HepG2 (cell line): ENCODE measurements around the gene AAR2. TPM values are rescaled to one million over a fixed set of nuclear protein-coding genes. Genes with fewer than 3 reads are reported as not detected.
A peak's percentile ranks its signal among the peaks of the same experiment; 100 is the strongest.

Source experiments
- DRAP1 ChIP-seq: IDR thresholded peaks from 2 replicates; pipeline ENCODE4 v1.6.1; 2016; ENCODE audit warnings: missing genetic modification reagents, missing compliant biosample characterization
- FOXP1 ChIP-seq, 2 experiments: fragments of 450-650 bp in 1 of 2; IDR thresholded peaks; 2 replicates each; pipeline ENCODE4 v1.6.1; 2017 to 2018; ENCODE audit warnings: antibody characterized with exemption in 1 of 2
- HMG20B ChIP-seq: conservative IDR thresholded peaks from 2 replicates; pipeline ENCODE4 v1.6.1; 2016; ENCODE audit warnings: missing genetic modification reagents, missing compliant biosample characterization
- HOXA7 ChIP-seq: sonication (generic); formaldehyde crosslinking; IDR thresholded peaks from 2 replicates; pipeline ENCODE4 v1.8.1; 2022; ENCODE audit warnings: mild to moderate bottlenecking, missing genetic modification reagents, moderate library complexity
- LRRFIP1 ChIP-seq: sonication (generic); formaldehyde crosslinking; conservative IDR thresholded peaks from 2 replicates; pipeline ENCODE4 v1.4.0; 2020; ENCODE audit warnings: missing genetic modification reagents
- MAFG ChIP-seq: sonication (generic); formaldehyde crosslinking; IDR thresholded peaks from 2 replicates; pipeline ENCODE4 v1.5.1; 2020; ENCODE audit warnings: mild to moderate bottlenecking, missing genetic modification reagents
- MTF1 ChIP-seq: sonication (generic); formaldehyde crosslinking; IDR thresholded peaks from 2 replicates; pipeline ENCODE4 v1.5.0; 2020; ENCODE audit warnings: missing genetic modification reagents
- NFRKB ChIP-seq: fragments of 450-650 bp; IDR thresholded peaks from 2 replicates; pipeline ENCODE4 v1.6.1; 2017
- NONO ChIP-seq, 2 experiments: fragments of 450-650 bp in 1 of 2; sonication (generic) in 1 of 2; formaldehyde crosslinking in 1 of 2; IDR thresholded peaks in 1 of 2; conservative IDR thresholded peaks in 1 of 2; 2 replicates each; pipeline versions ENCODE4 v1.6.1 to v1.8.0; 2017 to 2022; ENCODE audit warnings: mild to moderate bottlenecking in 1 of 2, missing genetic modification reagents in 1 of 2, moderate library complexity in 1 of 2
- NR1H2 ChIP-seq: sonication (generic); formaldehyde crosslinking; IDR thresholded peaks from 2 replicates; pipeline ENCODE4 v1.8.1; 2022; ENCODE audit warnings: low read depth, missing genetic modification reagents, borderline replicate concordance
- SALL2 ChIP-seq: sonication (generic); formaldehyde crosslinking; IDR thresholded peaks from 2 replicates; pipeline ENCODE4 v1.8.1; 2023; ENCODE audit warnings: mild to moderate bottlenecking, missing genetic modification reagents, inconsistent platforms
- SRY ChIP-seq: sonication (generic); formaldehyde crosslinking; IDR thresholded peaks from 2 replicates; pipeline ENCODE4 v1.8.0; 2022; ENCODE audit warnings: mild to moderate bottlenecking, missing genetic modification reagents
- TCF7L2 ChIP-seq: IDR thresholded peaks from 2 replicates; pipeline ENCODE4 v1.6.1; 2011; ENCODE audit warnings: mild to moderate bottlenecking, low read depth, low read length, moderate library complexity
- TEAD2 ChIP-seq: sonication (generic); formaldehyde crosslinking; IDR thresholded peaks from 2 replicates; pipeline ENCODE4 v1.9.0; 2021; ENCODE audit warnings: missing genetic modification reagents
- ZHX1 ChIP-seq: sonication (generic); formaldehyde crosslinking; IDR thresholded peaks from 2 replicates; pipeline ENCODE4 v1.8.1; 2022; ENCODE audit warnings: low read depth, mild to moderate bottlenecking, missing genetic modification reagents
- ZNF296 ChIP-seq: sonication (generic); formaldehyde crosslinking; conservative IDR thresholded peaks from 2 replicates; pipeline ENCODE4 v1.5.0; 2020; ENCODE audit warnings: mild to moderate bottlenecking, missing genetic modification reagents
- ZNF510 ChIP-seq: sonication (generic); formaldehyde crosslinking; IDR thresholded peaks from 2 replicates; pipeline ENCODE4 v1.4.0; 2020; ENCODE audit warnings: low read depth, mild to moderate bottlenecking, missing genetic modification reagents
- polyA plus RNA-seq, 8 experiments: library from polyadenylated mRNA; depleted of rRNA in 3 of 8; stranded (reverse) in 7 of 8; unstranded in 1 of 8; fragments of >200 nt; fragmentation: Illumina TruSeq in 4 of 8; extraction: Trizol in 4 of 8; gene quantifications; 2 replicates each; pipeline versions ENCODE4 v1.2.1 to v1.2.3, GENCODE V29; 2011 to 2016; ENCODE audit warnings: low read depth in 4 of 8, missing spikeins in 1 of 8, mixed read lengths in 1 of 8; ENCODE audit not compliant: insufficient read depth in 1 of 8
- total RNA-seq, 5 experiments: library from RNA; depleted of rRNA; stranded (reverse); fragments of >200 nt; fragmentation: Illumina TruSeq; extraction: Trizol; gene quantifications; 2 replicates each; pipeline ENCODE4 v1.2.3, GENCODE V29; 2016; ENCODE audit warnings: low read depth in 1 of 5
- TF ChIP-seq, protein P1 (sequence below): sonication (generic); formaldehyde crosslinking; IDR thresholded peaks from 2 replicates; pipeline ENCODE4 v1.8.0; 2022; ENCODE audit warnings: missing genetic modification reagents, mild to moderate bottlenecking, moderate library complexity, borderline replicate concordance
- TF ChIP-seq, protein P2 (sequence below): sonication (generic); formaldehyde crosslinking; IDR thresholded peaks from 2 replicates; pipeline ENCODE4 v1.4.0; 2020; ENCODE audit warnings: missing genetic modification reagents

AAR2 gene
- total and polyA plus RNA-seq, 2 of the 13 experiments (the other 11 are each of a cell fraction or from before 2014, with no cell fraction given), result 45.2 to 46.2 TPM

DNA sequence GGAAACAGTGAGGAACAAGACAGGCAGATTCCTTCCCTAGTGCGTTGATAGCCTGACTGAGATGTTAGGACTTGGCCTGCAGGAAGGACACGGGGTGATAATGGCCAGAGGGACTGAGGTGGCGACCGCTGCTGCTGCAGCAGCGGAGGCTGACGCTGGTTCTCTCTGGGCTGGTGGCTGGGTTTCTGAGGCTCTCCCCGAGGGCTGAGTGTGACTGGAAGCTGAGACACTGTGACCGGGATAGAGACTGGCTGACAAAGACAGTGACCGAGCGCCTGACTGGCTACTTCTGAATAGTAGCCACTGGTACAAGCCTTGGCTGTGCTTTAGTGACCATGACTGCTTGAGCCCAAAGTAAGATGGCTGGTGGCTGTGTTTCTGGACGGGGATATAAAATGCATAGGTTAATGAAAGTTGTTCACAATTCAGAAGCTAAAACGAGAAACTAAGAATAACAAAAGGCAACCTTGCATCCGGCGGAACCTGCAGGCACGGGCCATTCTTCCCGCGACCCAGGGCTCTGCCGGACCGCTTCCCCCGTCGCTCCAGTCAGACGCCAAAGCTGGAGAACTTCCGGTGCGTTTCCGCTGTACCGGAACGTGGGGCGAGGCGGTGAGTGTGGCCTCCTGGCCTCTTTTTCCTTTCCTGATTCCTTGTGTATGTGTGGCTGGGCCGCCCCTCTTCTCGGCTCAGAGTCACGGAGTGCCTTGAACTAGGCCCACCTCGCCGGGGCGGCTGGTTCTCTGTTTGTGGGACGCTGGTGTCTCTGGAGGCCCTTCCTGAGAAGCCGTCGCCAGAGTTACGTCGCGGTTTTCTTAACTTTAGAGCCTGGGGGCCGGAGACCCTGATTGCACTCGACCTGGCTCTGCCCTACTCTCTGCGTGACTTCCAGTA, at the start of gene AAR2 (continued):
- TF ChIP-seq, protein P1, sequence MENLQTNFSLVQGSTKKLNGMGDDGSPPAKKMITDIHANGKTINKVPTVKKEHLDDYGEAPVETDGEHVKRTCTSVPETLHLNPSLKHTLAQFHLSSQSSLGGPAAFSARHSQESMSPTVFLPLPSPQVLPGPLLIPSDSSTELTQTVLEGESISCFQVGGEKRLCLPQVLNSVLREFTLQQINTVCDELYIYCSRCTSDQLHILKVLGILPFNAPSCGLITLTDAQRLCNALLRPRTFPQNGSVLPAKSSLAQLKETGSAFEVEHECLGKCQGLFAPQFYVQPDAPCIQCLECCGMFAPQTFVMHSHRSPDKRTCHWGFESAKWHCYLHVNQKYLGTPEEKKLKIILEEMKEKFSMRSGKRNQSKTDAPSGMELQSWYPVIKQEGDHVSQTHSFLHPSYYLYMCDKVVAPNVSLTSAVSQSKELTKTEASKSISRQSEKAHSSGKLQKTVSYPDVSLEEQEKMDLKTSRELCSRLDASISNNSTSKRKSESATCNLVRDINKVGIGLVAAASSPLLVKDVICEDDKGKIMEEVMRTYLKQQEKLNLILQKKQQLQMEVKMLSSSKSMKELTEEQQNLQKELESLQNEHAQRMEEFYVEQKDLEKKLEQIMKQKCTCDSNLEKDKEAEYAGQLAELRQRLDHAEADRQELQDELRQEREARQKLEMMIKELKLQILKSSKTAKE (CRISPR knock-in tag), result no peak
- TF ChIP-seq HMG20B (peak; percentile 74; the same call in 1 of the 2 replicates), HOXA7 (peak; percentile 83; the same call in 1 of the 2 replicates), DRAP1 (peak; percentile 93), MTF1 (peak; percentile 91; the same call in 1 of the 2 replicates), ZNF510 (CRISPR knock-in tag) (peak; percentile 94), ZHX1 (CRISPR knock-in tag) (no peak), LRRFIP1 (CRISPR knock-in tag) (no peak; the same call in none of the 2 replicates), ZNF296 (CRISPR knock-in tag) (no peak; the same call in none of the 2 replicates), SRY (peak; percentile 97), MAFG (CRISPR knock-in tag) (no peak), TCF7L2 (no peak), TEAD2 (CRISPR knock-in tag) (no peak), FOXP1 (IDR thresholded peaks at IDR 0.05) (no peak), FOXP1 (CRISPR knock-in tag; IDR thresholded peaks at IDR 0.05) (peak; percentile 78), NONO (IDR thresholded peaks at IDR 0.05) (no peak), NONO (CRISPR knock-in tag; conservative IDR thresholded peaks at IDR 0.05) (peak; percentile 99), NR1H2 (CRISPR knock-in tag) (peak; percentile 91; the same call in 1 of the 2 replicates), SALL2 (CRISPR knock-in tag) (peak; percentile 98), NFRKB (no peak)
- TF ChIP-seq, protein P2, sequence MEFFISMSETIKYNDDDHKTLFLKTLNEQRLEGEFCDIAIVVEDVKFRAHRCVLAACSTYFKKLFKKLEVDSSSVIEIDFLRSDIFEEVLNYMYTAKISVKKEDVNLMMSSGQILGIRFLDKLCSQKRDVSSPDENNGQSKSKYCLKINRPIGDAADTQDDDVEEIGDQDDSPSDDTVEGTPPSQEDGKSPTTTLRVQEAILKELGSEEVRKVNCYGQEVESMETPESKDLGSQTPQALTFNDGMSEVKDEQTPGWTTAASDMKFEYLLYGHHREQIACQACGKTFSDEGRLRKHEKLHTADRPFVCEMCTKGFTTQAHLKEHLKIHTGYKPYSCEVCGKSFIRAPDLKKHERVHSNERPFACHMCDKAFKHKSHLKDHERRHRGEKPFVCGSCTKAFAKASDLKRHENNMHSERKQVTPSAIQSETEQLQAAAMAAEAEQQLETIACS (CRISPR knock-in tag), result no peak
